ENCODE data around the gene ADAMTS18. TPM values are rescaled to one million over a fixed set of nuclear protein-coding genes. Genes with fewer than 3 reads are reported as not detected.
"Not testable (repeated sequence)": the region's sequence is repeated elsewhere in the genome, so short reads cannot be mapped to it uniquely, and the experiment has no call there.

The ADAMTS18 gene
- total and polyA plus RNA-seq, 8 donors = 0.55 to 7.0 TPM; not detected in 6

- intact Hi-C loops (cut with DNase I; ENCODE audit: low total_unique reads) = no loop called here
- Histone ChIP-seq H3K4me1 (no peaks in the 10 kb centered on the region), H3K4me3 (no peak overlapping the region), H3K27ac (no peak overlapping the region), H3K27me3 (peaks cover 0 to 1% (median 0%) of the 10 kb centered on the region in 3 donors), H3K36me3 (no peaks in the 10 kb centered on the region), H3K9me3 (no peaks in the 10 kb centered on the region)
- 89 to 96% (median 91%) methylated on average over 2 of the region's 2 CpGs for WGBS, 5 donors
- no peak for DNase-seq
- TF ChIP-seq POLR2AphosphoS5 (IDR thresholded peaks at IDR 0.05) (no peak), POLR2A (IDR thresholded peaks at IDR 0.05) (no peak), EP300 (IDR thresholded peaks at IDR 0.05) (no peak)
- TF ChIP-seq, protein P1, sequence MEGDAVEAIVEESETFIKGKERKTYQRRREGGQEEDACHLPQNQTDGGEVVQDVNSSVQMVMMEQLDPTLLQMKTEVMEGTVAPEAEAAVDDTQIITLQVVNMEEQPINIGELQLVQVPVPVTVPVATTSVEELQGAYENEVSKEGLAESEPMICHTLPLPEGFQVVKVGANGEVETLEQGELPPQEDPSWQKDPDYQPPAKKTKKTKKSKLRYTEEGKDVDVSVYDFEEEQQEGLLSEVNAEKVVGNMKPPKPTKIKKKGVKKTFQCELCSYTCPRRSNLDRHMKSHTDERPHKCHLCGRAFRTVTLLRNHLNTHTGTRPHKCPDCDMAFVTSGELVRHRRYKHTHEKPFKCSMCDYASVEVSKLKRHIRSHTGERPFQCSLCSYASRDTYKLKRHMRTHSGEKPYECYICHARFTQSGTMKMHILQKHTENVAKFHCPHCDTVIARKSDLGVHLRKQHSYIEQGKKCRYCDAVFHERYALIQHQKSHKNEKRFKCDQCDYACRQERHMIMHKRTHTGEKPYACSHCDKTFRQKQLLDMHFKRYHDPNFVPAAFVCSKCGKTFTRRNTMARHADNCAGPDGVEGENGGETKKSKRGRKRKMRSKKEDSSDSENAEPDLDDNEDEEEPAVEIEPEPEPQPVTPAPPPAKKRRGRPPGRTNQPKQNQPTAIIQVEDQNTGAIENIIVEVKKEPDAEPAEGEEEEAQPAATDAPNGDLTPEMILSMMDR (IDR thresholded peaks at IDR 0.05) = no peak
These were observed 158.2 kb downstream of the ADAMTS18 start for GRCh38 chr16:77276661-77277060.

DNA sequence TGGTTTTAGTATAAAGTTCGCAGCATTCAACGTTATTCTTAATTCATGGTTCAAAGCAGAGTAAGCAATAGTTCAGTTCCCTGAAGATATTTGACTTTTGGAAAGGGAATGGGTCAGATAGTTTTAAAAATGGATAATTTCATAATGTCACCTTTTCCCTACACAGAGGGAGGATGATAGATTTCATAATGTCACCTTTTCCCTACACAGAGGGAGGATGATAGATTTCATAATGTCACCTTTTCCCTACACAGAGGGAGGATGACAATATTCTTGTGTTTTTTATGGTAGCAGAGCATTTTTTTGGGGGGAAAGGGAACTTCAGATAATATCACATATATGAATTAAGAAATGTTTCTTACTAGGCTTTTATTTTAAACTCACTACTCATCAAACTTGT, 159.5 kb downstream of the ADAMTS18 start:
- H3K36me3 ChIP-seq; DNase-seq; H3K27me3 ChIP-seq; H3K9me3 ChIP-seq; H3K27ac ChIP-seq; intact Hi-C loops (cut with DNase I; ENCODE audit: low total_unique reads); H3K4me1 ChIP-seq; H3K4me3 ChIP-seq: not testable (repeated sequence)
- 39 to 94% (median 79%) methylated on average over 2 of the region's 2 CpGs for WGBS, 5 donors

DNA sequence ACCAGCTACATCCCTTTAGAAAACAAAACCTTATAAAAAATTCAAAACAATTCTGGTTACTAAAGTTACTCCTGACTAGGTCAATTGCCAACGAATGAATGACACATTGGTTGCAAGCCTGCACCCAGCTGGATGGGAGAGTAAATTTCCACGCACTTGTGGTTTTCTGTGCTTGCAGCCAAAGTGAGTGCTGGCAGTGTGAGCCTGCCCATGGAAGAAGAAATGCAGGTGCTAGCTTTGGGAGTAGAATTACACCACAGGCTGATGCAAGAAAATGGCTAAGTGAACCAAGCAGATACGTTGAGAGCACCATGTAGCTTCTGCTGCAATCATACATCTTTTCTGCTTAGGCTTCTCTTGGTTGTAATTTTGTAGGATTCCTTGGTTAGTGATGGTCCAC, 161.0 kb downstream of the ADAMTS18 start:
- Histone ChIP-seq H3K36me3 (no peaks in the 10 kb centered on the region), H3K4me1 (no peaks in the 10 kb centered on the region), H3K9me3 (peaks cover 0 to 10% (median 5%) of the 10 kb centered on the region in 4 donors), H3K27ac (no peak overlapping the region), H3K27me3 (peaks cover 0 to 8% (median 0%) of the 10 kb centered on the region in 3 donors), H3K4me3 (no peak overlapping the region)
- intact Hi-C loops (cut with DNase I; ENCODE audit: low total_unique reads) = no loop called here
- no peak for DNase-seq
- no peak for TF ChIP-seq EP300 (IDR thresholded peaks at IDR 0.05)
- TF ChIP-seq, protein P1 (IDR thresholded peaks at IDR 0.05) = no peak
- no peak for TF ChIP-seq POLR2AphosphoS5 (IDR thresholded peaks at IDR 0.05)
- TF ChIP-seq POLR2A (IDR thresholded peaks at IDR 0.05) = no peak
- WGBS, 5 donors = 38 to 68% (median 54%) methylated on average over 3 of the region's 3 CpGs

GRCh38 chr16:77271532-77272426, 163.1 kb downstream of the ADAMTS18 start:
- H3K9me3 ChIP-seq = peaks cover 0 to 10% (median 5%) of the 10 kb centered on the region in 4 donors
- H3K4me1 ChIP-seq = no peaks in the 10 kb centered on the region
- H3K36me3 ChIP-seq = no peaks in the 10 kb centered on the region
- DNase-seq = no peak
- H3K27ac ChIP-seq = no peak overlapping the region
- no peak overlapping the region for H3K4me3 ChIP-seq
- intact Hi-C loops (cut with DNase I; ENCODE audit: low total_unique reads) = no loop called here
- H3K27me3 ChIP-seq = peaks cover 0 to 8% (median 0%) of the 10 kb centered on the region in 3 donors
- TF ChIP-seq EP300 (IDR thresholded peaks at IDR 0.05) (no peak), POLR2A (IDR thresholded peaks at IDR 0.05) (no peak), POLR2AphosphoS5 (IDR thresholded peaks at IDR 0.05) (no peak)
- TF ChIP-seq, protein P1 (IDR thresholded peaks at IDR 0.05) = no peak
- 65 to 75% (median 69%) methylated on average over 8 of the region's 8 CpGs for WGBS, 5 donors

- peaks cover 0 to 10% (median 5%) of the 10 kb centered on the region in 4 donors for H3K9me3 ChIP-seq
These were observed 168.6 kb downstream of the ADAMTS18 start for GRCh38 chr16:77266185-77266584.

More at GRCh38 chr16:77266185-77266584, 168.6 kb downstream of the ADAMTS18 start:
- H3K27ac ChIP-seq; DNase-seq; intact Hi-C loops (cut with DNase I; ENCODE audit: low total_unique reads); H3K36me3 ChIP-seq; H3K4me3 ChIP-seq; H3K4me1 ChIP-seq: not testable (repeated sequence)
- H3K27me3 ChIP-seq = peaks cover 0 to 12% (median 0%) of the 10 kb centered on the region in 3 donors
- 39 to 77% (median 68%) methylated on average over 1 of the region's 1 CpG for WGBS, 5 donors

All from stomach (tissue), 9 donors.